Neutrophil (primary cell): ENCODE results near the gene OR4S1.
A peak's percentile ranks its signal among the peaks of the same experiment; 100 is the strongest.
"Not testable (repeated sequence)": the region's sequence is repeated elsewhere in the genome, so short reads cannot be mapped to it uniquely, and the experiment has no call there.

Source experiments
- H3K27ac ChIP-seq: fragments of 200-600 bp; sonication (generic); 2 replicates; pipeline ENCODE4 v1.5.1; 2016; ENCODE audit warnings: mild to moderate bottlenecking, moderate library complexity
- H3K27me3 ChIP-seq: fragments of 200-600 bp; sonication (generic); 2 replicates; pipeline ENCODE4 v1.6.0; 2016; ENCODE audit warnings: mild to moderate bottlenecking
- H3K36me3 ChIP-seq: fragments of 200-600 bp; sonication (generic); 2 replicates; pipeline ENCODE4 v1.5.1; 2017
- H3K4me1 ChIP-seq, 2 experiments: fragments of 200-600 bp in 1 of 2; sonication (generic) in 1 of 2; 1 replicate in 1 of 2; 2 replicates in 1 of 2; pipeline versions ENCODE4 v1.5.1 to v1.6.1; 2013 to 2016; ENCODE audit warnings: low read depth in 1 of 2, low read length in 1 of 2, mild to moderate bottlenecking in 1 of 2, moderate library complexity in 1 of 2; ENCODE audit not compliant: control insufficient read depth in 1 of 2, insufficient read depth in 1 of 2
- H3K4me3 ChIP-seq, 2 experiments: fragments of 200-600 bp in 1 of 2; sonication (generic) in 1 of 2; 1 replicate in 1 of 2; 2 replicates in 1 of 2; pipeline ENCODE4 v1.5.1; 2013 to 2016; ENCODE audit warnings: low read depth in 1 of 2, low read length in 1 of 2, mild to moderate bottlenecking in 1 of 2, moderate library complexity in 1 of 2
- H3K9me3 ChIP-seq: fragments of 200-600 bp; sonication (generic); 2 replicates; pipeline ENCODE4 v1.5.1; 2016
- CTCF ChIP-seq: fragments of 200-600 bp; sonication (generic); IDR thresholded peaks from 2 replicates; pipeline ENCODE4 v1.5.1; 2016; ENCODE audit warnings: antibody characterized with exemption

The OR4S1 gene

GRCh38 chr11:48307760-48308386 lies 1.9 kb downstream of the OR4S1 start:
- no peaks in the 10 kb centered on the region for H3K4me1 ChIP-seq
- H3K27me3 ChIP-seq = no peaks in the 10 kb centered on the region
- H3K36me3 ChIP-seq = no peaks in the 10 kb centered on the region
- H3K27ac ChIP-seq = no peak overlapping the region
- no peaks in the 10 kb centered on the region for H3K9me3 ChIP-seq
- H3K4me3 ChIP-seq = no peak overlapping the region
- peak; percentile 37 for TF ChIP-seq CTCF

GRCh38 chr11:48313590-48313989 lies 7.6 kb downstream of the OR4S1 start:
- not testable (repeated sequence) for H3K27me3 ChIP-seq

GRCh38 chr11:48319813-48320212 lies 13.8 kb downstream of the OR4S1 start:
- H3K27me3 ChIP-seq, H3K4me3 ChIP-seq, H3K27ac ChIP-seq, H3K9me3 ChIP-seq, H3K36me3 ChIP-seq, H3K4me1 ChIP-seq: not testable (repeated sequence)

More at GRCh38 chr11:48313590-48313989, 7.6 kb downstream of the OR4S1 start:
- H3K36me3 ChIP-seq, H3K27ac ChIP-seq, H3K4me1 ChIP-seq, H3K9me3 ChIP-seq, H3K4me3 ChIP-seq: not testable (repeated sequence)

GRCh38 chr11:48324620-48325019 lies 18.6 kb downstream of the OR4S1 start, which contains the start of gene OR4C3:
TSS of gene OR4C3 (plus strand) at chr11:48324920. CDS start at chr11:48325022, 102 bp downstream.
- not testable (repeated sequence) for H3K27ac ChIP-seq, H3K4me3 ChIP-seq, H3K27me3 ChIP-seq

GRCh38 chr11:48341466-48341865 lies 35.4 kb downstream of the OR4S1 start:
- no peaks in the 10 kb centered on the region for H3K9me3 ChIP-seq
- H3K27ac ChIP-seq = no peak overlapping the region
- H3K4me1 ChIP-seq = no peaks in the 10 kb centered on the region
- no peaks in the 10 kb centered on the region for H3K36me3 ChIP-seq
- H3K27me3 ChIP-seq = no peaks in the 10 kb centered on the region
- H3K4me3 ChIP-seq = no peak overlapping the region
- TF ChIP-seq CTCF = no peak

More at GRCh38 chr11:48324620-48325019, 18.6 kb downstream of the OR4S1 start, which contains the start of gene OR4C3:
- not testable (repeated sequence) for H3K9me3 ChIP-seq, H3K4me1 ChIP-seq, H3K36me3 ChIP-seq

GRCh38 chr11:48342505-48342904 lies 36.5 kb downstream of the OR4S1 start:
- not testable (repeated sequence) for H3K4me3 ChIP-seq, H3K9me3 ChIP-seq, H3K27ac ChIP-seq, H3K4me1 ChIP-seq, H3K36me3 ChIP-seq, H3K27me3 ChIP-seq

- not testable (repeated sequence) for H3K4me1 ChIP-seq, H3K36me3 ChIP-seq, H3K4me3 ChIP-seq, H3K9me3 ChIP-seq, H3K27me3 ChIP-seq, H3K27ac ChIP-seq
Measured at GRCh38 chr11:48346286-48346685, 40.3 kb downstream of the OR4S1 start.

GRCh38 chr11:48354013-48354412 lies 48.0 kb downstream of the OR4S1 start:
- H3K27me3 ChIP-seq = no peaks in the 10 kb centered on the region
- no peak overlapping the region for H3K27ac ChIP-seq
- no peaks in the 10 kb centered on the region for H3K36me3 ChIP-seq
- no peak for TF ChIP-seq CTCF
- no peaks in the 10 kb centered on the region for H3K4me1 ChIP-seq
- no peaks in the 10 kb centered on the region for H3K9me3 ChIP-seq
- no peak overlapping the region for H3K4me3 ChIP-seq
